Liver (tissue), 9 donors: Measurements from ENCODE around the gene RAX. TPM values are rescaled to one million over a fixed set of nuclear protein-coding genes. Genes with fewer than 3 reads are reported as not detected.
A peak's percentile ranks its signal among the peaks of the same experiment; 100 is the strongest.

ENCODE experiments used
- DNase-seq: peaks from one replicate; pipeline ENCODE4 v3.0.0-alpha.2; 2017; ENCODE audit warnings: low spot score
- H3K27ac ChIP-seq, 2 donors: one replicate each; pipeline ENCODE4 v1.7.0; 2013; ENCODE audit warnings: inconsistent platforms in 2 of 2, low read length in 2 of 2, control low read depth in 1 of 2, low read depth in 1 of 2, mild to moderate bottlenecking in 1 of 2
- H3K27me3 ChIP-seq, 4 donors: one replicate each; pipeline versions ENCODE4 v1.6.1 to v1.7.0; 2013; ENCODE audit warnings: low read length in 3 of 4, inconsistent platforms in 1 of 4, mild to moderate bottlenecking in 1 of 4, moderate library complexity in 1 of 4; ENCODE audit not compliant: control insufficient read depth in 4 of 4, insufficient read depth in 4 of 4
- H3K36me3 ChIP-seq, 4 donors: one replicate each; pipeline versions ENCODE4 v1.6.1 to v1.7.0; 2013; ENCODE audit warnings: low read length in 3 of 4, mild to moderate bottlenecking in 3 of 4, low read depth in 1 of 4, moderate library complexity in 1 of 4; ENCODE audit not compliant: control insufficient read depth in 4 of 4, insufficient read depth in 3 of 4
- H3K4me1 ChIP-seq, 4 donors: one replicate each; pipeline versions ENCODE4 v1.6.1 to v1.7.0; 2013; ENCODE audit warnings: low read length in 3 of 4, mild to moderate bottlenecking in 3 of 4, moderate library complexity in 1 of 4; ENCODE audit not compliant: control insufficient read depth in 4 of 4, insufficient read depth in 4 of 4
- H3K4me3 ChIP-seq, 3 donors: one replicate each; pipeline versions ENCODE4 v1.6.1 to v1.7.0; 2013; ENCODE audit warnings: low read length in 3 of 3, control low read depth in 1 of 3, low read depth in 1 of 3, mild to moderate bottlenecking in 1 of 3
- H3K9ac ChIP-seq, 2 donors: one replicate each; pipeline ENCODE4 v1.7.0; 2013; ENCODE audit warnings: low read length in 2 of 2, mild to moderate bottlenecking in 2 of 2, moderate library complexity in 2 of 2, control low read depth in 1 of 2, low read depth in 1 of 2
- H3K9me3 ChIP-seq, 4 donors: one replicate each; pipeline versions ENCODE4 v1.6.1 to v1.7.0; 2013; ENCODE audit warnings: low read length in 3 of 4; ENCODE audit not compliant: control insufficient read depth in 4 of 4
- EGR1 ChIP-seq, 2 donors: IDR thresholded peaks; 2 replicates each; pipeline ENCODE4 v1.6.1; 2016 to 2018; ENCODE audit warnings: antibody characterized with exemption in 2 of 2, low read depth in 2 of 2
- FOXA1 ChIP-seq: IDR thresholded peaks from 2 replicates; pipeline ENCODE4 v1.6.1; 2016; ENCODE audit warnings: antibody characterized with exemption
- FOXA2 ChIP-seq: IDR thresholded peaks from 2 replicates; pipeline ENCODE4 v1.6.1; 2016; ENCODE audit warnings: antibody characterized with exemption
- GABPA ChIP-seq, 2 donors: IDR thresholded peaks in 1 of 2; conservative IDR thresholded peaks in 1 of 2; 2 replicates each; pipeline ENCODE4 v1.6.1; 2016; ENCODE audit warnings: antibody characterized with exemption in 2 of 2, mild to moderate bottlenecking in 1 of 2, moderate library complexity in 1 of 2
- HNF4A ChIP-seq, 2 donors: conservative IDR thresholded peaks; 2 replicates each; pipeline ENCODE4 v1.6.1; 2016; ENCODE audit warnings: antibody characterized with exemption in 2 of 2, mild to moderate bottlenecking in 2 of 2
- HNF4G ChIP-seq: IDR thresholded peaks from 2 replicates; pipeline ENCODE4 v1.6.1; 2016; ENCODE audit warnings: antibody characterized with exemption
- JUND ChIP-seq, 2 donors: IDR thresholded peaks; 2 replicates each; pipeline ENCODE4 v1.6.1; 2016; ENCODE audit warnings: antibody characterized with exemption in 2 of 2
- NR2F2 ChIP-seq: IDR thresholded peaks from 2 replicates; pipeline ENCODE4 v1.6.1; 2016; ENCODE audit warnings: antibody characterized with exemption
- RXRA ChIP-seq, 2 donors: IDR thresholded peaks; 2 replicates each; pipeline ENCODE4 v1.6.1; 2017 to 2018; ENCODE audit warnings: antibody characterized with exemption in 2 of 2, mild to moderate bottlenecking in 1 of 2
- SP1 ChIP-seq: IDR thresholded peaks from 2 replicates; pipeline ENCODE4 v1.6.1; 2018; ENCODE audit warnings: antibody characterized with exemption, mild to moderate bottlenecking
- TAF1 ChIP-seq: conservative IDR thresholded peaks from 2 replicates; pipeline ENCODE4 v1.6.1; 2016; ENCODE audit warnings: antibody characterized with exemption, mild to moderate bottlenecking
- YY1 ChIP-seq: IDR thresholded peaks from 2 replicates; pipeline ENCODE4 v1.6.1; 2016; ENCODE audit warnings: antibody characterized with exemption, mild to moderate bottlenecking
- WGBS: extraction: QIAGEN DNeasy Blood & Tissue Kit; methylation state at CpG from one replicate; pipeline ENCODE4 v1.1.7; 2013; 5-methylcytosine and 5-hydroxymethylcytosine counted together
- polyA plus RNA-seq, 2 donors: library from polyadenylated mRNA; stranded (reverse) in 1 of 2; unstranded in 1 of 2; fragments of 200-250 nt in 1 of 2; fragments of >200 nt in 1 of 2; fragmentation: Nextera tagmentation in 1 of 2; extraction: Ambion mirVana in 1 of 2; gene quantifications; one replicate each; pipeline versions ENCODE4 v1.2.1 to v1.2.3, GENCODE V29; 2013 to 2015
- total RNA-seq, 2 donors: library from RNA; depleted of rRNA; stranded (reverse); fragments of >200 nt; gene quantifications; one replicate each; pipeline ENCODE4 v1.2.3, GENCODE V29; 2014
- TF ChIP-seq, protein P1 (sequence below): IDR thresholded peaks from 2 replicates; pipeline ENCODE4 v1.6.1; 2016; ENCODE audit warnings: antibody characterized with exemption
- TF ChIP-seq, protein P2 (sequence below): IDR thresholded peaks from 2 replicates; pipeline ENCODE4 v1.6.1; 2016; ENCODE audit warnings: antibody characterized with exemption
- donor health status: healthy.
- donor health status: healthy.
- donor health status: healthy.
- donor health status: healthy.
- donor health status: healthy.

The RAX gene
- total and polyA plus RNA-seq, 4 donors = not detected

DNA sequence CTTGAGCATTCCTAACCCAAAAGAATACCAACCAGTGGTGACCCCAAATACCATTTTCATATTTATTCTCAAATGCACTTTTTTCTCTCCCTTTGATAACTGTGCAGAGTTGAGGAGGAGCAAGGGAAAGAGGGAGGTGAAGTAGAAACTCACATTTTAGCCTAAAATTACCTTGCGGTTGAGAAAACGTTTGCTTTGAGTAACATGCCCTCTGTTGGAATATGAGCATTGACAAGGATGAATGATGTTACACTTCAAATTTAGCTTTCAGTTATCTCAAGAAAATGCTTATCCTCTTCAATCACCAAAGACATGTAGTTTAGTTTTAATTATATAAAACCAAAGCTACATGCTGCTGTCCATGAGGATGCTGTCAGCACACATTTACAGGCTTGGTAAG is 50.9 kb downstream of the RAX start:
- H3K27me3 ChIP-seq = peaks cover 0 to 9% (median 3%) of the 10 kb centered on the region in 4 donors
- 63% methylated on average over 2 of the region's 2 CpGs for WGBS

DNA sequence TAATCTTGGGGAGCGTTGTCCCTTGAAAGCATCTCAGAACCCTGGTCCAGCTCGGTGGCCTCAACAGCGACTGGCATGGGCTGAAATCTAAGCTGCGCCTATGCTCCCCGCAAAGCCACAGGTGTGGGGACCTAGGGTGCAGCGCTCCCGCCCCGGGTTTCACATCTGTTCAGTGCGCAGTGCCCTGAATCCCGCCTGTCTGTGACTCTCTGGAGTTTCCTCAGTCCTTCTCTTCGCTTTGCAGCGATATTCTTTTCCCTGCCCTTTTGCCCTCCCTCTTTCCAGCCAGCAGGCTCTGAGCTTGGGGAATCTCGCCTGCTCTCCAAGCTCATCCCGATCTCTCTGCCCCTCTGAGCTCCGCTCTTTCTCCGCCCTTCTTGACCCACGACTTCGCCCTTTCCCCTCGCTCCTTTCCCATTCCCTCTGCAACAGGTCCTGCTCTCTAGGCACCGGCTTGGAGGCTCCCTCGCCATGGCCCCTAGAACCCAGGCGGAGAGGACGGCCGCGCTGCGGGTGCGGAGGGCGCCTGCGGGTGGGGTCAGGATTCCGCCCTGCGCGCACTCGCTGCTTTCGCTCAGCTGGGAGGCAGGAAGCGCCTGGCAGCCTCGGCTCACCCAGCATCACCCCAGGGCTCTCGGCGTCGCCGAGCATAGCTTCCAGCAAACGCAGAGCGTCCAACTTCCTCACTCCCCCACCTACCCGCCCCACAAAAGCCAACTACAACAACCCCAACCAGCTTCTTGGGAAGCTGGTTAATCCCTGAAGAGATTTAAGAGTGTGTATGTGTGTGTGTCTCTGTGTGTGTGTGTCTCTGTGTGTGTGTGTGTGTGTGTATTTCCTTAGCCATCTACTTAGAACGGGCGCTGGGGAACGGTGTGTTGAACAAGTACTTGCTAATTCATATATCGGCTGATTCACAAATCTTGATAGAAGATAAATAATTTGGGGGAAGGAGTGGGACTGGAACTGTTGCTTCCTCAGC is 52.2 kb downstream of the RAX start:
- Histone ChIP-seq H3K4me3 (no peak overlapping the region), H3K4me1 (peaks cover 2 to 10% (median 3%) of the 10 kb centered on the region in 4 donors), H3K9ac (no peak overlapping the region), H3K36me3 (no peaks in the 10 kb centered on the region), H3K27ac (no peak overlapping the region), H3K27me3 (peaks cover 0 to 13% (median 3%) of the 10 kb centered on the region in 4 donors), H3K9me3 (no peaks in the 10 kb centered on the region)
- 5% methylated on average over 47 of the region's 47 CpGs for WGBS
- DNase-seq = no peak
- TF ChIP-seq SP1 (no peak), TAF1 (no peak), GABPA (IDR thresholded peaks at IDR 0.05 in 1 of 2, conservative IDR thresholded peaks at IDR 0.05 in 1 of 2) (no peak), HNF4G (no peak)

More for the DNA sequence above, 50.9 kb downstream of the RAX start:
- H3K36me3 ChIP-seq = no peaks in the 10 kb centered on the region
- no peak overlapping the region for H3K27ac ChIP-seq
- H3K9me3 ChIP-seq = no peaks in the 10 kb centered on the region
- no peak overlapping the region for H3K9ac ChIP-seq
- TF ChIP-seq HNF4G (no peak), FOXA2 (no peak), TAF1 (no peak), RXRA (IDR thresholded peaks at IDR 0.05) (no peak), FOXA1 (no peak), EGR1 (IDR thresholded peaks at IDR 0.05; ENCODE audit: low read depth in 2 of 2) (no peak), GABPA (IDR thresholded peaks at IDR 0.05 in 1 of 2, conservative IDR thresholded peaks at IDR 0.05 in 1 of 2) (no peak)
- peaks cover 2 to 10% (median 3%) of the 10 kb centered on the region in 4 donors for H3K4me1 ChIP-seq
- H3K4me3 ChIP-seq = no peak overlapping the region
- DNase-seq = no peak

DNA sequence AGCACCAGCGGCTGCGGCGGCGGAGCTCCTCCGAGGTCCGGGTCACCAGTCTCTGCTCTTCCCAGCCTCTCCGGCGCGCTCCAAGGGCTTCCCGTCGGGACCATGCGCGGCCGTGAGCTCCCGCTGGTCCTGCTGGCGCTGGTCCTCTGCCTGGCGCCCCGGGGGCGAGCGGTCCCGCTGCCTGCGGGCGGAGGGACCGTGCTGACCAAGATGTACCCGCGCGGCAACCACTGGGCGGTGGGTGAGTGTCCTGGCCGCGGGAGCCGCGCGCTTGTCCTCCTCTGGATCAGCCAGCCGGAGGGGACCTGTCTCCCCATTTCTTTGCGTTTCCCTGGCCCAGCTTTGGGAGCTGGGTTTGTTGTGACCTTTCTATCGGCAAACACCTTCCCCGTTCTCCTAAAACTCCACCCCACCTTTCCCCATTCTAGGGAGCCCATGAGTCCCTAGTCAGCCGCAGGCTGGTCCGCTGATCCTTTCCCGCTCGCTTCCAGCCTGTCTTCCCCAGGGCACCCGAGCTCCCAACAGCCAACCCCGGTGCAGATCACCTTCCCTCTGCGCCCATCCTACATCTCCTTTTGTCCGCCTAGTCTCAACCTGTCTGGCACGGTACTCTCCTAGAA is 53.0 kb downstream of the RAX start:
- H3K9ac ChIP-seq = no peak overlapping the region
- peaks cover 2 to 10% (median 3%) of the 10 kb centered on the region in 4 donors for H3K4me1 ChIP-seq
- H3K4me3 ChIP-seq = peak overlapping the region in 1 of 3 donors; percentile 7
- H3K27ac ChIP-seq = no peak overlapping the region
- no peak for DNase-seq
- H3K9me3 ChIP-seq = no peaks in the 10 kb centered on the region
- WGBS = 5% methylated on average over 46 of the region's 46 CpGs
- H3K27me3 ChIP-seq = peaks cover 0 to 13% (median 2%) of the 10 kb centered on the region in 4 donors
- no peak for TF ChIP-seq SP1
- TF ChIP-seq YY1 = no peak
- no peaks in the 10 kb centered on the region for H3K36me3 ChIP-seq

DNA sequence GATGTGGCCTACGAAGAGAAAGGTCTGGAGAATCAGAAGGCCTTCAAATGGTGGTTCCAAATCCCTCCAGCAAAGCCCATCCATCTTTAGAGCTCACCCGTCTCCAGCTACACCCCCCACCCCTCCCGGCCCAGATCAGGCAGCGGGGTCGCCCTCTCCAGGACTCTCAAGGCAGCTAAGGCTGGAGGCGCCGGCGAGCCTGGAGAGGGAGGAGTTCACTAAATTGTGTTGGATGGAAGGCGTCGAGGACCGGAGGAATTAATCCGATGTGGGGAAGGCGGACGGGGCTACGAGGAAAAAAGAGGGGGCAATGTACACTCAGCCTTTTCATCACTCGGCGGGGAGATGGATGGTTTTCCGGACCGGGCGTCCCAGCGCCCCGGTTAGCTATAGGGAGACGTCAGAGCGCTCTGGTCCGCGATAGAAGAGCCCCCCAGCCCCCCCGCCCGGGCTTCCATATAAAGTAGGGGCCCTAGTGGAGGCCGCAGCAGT is 53.5 kb downstream of the RAX start, which contains the start of gene GRP:
Gene GRP, plus strand, starts transcription at position 487 of the 492 bp plus-strand sequence. CDS start 108 bp downstream, outside the sequence.
- Histone ChIP-seq H3K9me3 (no peaks in the 10 kb centered on the region), H3K4me1 (peaks cover 2 to 10% (median 3%) of the 10 kb centered on the region in 4 donors), H3K9ac (no peak within 1 kb of the TSS), H3K27ac (no peak within 1 kb of the TSS), H3K4me3 (peak within 1 kb of the TSS in 1 of 3 donors; percentile 7), H3K36me3 (no peaks in the 10 kb centered on the region), H3K27me3 (peaks cover 0 to 13% (median 2%) of the 10 kb centered on the region in 4 donors)
- WGBS = 4% methylated on average over 29 of the region's 29 CpGs
- no peak for DNase-seq
- TF ChIP-seq FOXA2 (no peak), TAF1 (no peak), NR2F2 (no peak), HNF4A (conservative IDR thresholded peaks at IDR 0.05) (no peak), RXRA (IDR thresholded peaks at IDR 0.05) (no peak), SP1 (no peak), JUND (IDR thresholded peaks at IDR 0.05) (no peak), GABPA (IDR thresholded peaks at IDR 0.05 in 1 of 2, conservative IDR thresholded peaks at IDR 0.05 in 1 of 2) (no peak), HNF4G (no peak), EGR1 (IDR thresholded peaks at IDR 0.05; ENCODE audit: low read depth in 2 of 2) (no peak), FOXA1 (no peak)
- TF ChIP-seq, protein P1, sequence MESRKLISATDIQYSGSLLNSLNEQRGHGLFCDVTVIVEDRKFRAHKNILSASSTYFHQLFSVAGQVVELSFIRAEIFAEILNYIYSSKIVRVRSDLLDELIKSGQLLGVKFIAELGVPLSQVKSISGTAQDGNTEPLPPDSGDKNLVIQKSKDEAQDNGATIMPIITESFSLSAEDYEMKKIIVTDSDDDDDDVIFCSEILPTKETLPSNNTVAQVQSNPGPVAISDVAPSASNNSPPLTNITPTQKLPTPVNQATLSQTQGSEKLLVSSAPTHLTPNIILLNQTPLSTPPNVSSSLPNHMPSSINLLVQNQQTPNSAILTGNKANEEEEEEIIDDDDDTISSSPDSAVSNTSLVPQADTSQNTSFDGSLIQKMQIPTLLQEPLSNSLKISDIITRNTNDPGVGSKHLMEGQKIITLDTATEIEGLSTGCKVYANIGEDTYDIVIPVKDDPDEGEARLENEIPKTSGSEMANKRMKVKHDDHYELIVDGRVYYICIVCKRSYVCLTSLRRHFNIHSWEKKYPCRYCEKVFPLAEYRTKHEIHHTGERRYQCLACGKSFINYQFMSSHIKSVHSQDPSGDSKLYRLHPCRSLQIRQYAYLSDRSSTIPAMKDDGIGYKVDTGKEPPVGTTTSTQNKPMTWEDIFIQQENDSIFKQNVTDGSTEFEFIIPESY = no peak
- TF ChIP-seq, protein P2, sequence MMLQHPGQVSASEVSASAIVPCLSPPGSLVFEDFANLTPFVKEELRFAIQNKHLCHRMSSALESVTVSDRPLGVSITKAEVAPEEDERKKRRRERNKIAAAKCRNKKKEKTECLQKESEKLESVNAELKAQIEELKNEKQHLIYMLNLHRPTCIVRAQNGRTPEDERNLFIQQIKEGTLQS = no peak
